Stimulated activated CD4-positive, alpha-beta T cell treated with anti-CD3 and anti-CD28 coated beads, Interleukin-12 subunit alpha, Interleukin-12 subunit beta, amount 100 ng/mL, for 4 hours (primary cell): ENCODE data around the gene ERGIC2.
"Not testable (repeated sequence)": the region's sequence is repeated elsewhere in the genome, so short reads cannot be mapped to it uniquely, and the experiment has no call there.

ENCODE experiments used
- DNase-seq: peaks from one replicate; pipeline ENCODE4 v3.0.0-alpha.2; 2020

Gene ERGIC2

GRCh38 chr12:29380536-29381523 is at the start of gene ERGIC2:
ERGIC2 (minus strand) TSS chr12:29381172; CDS start chr12:29371633, 9,539 bp downstream.
- peak; percentile 73 for DNase-seq

GRCh38 chr12:29430716-29431044 is 49.7 kb upstream of the ERGIC2 start:
- DNase-seq, result no peak

GRCh38 chr12:29429999-29430715 is 49.2 kb upstream of the ERGIC2 start:
- no peak for DNase-seq

- no peak for DNase-seq
Measured at GRCh38 chr12:29428633-29429032, 47.7 kb upstream of the ERGIC2 start.

DNA sequence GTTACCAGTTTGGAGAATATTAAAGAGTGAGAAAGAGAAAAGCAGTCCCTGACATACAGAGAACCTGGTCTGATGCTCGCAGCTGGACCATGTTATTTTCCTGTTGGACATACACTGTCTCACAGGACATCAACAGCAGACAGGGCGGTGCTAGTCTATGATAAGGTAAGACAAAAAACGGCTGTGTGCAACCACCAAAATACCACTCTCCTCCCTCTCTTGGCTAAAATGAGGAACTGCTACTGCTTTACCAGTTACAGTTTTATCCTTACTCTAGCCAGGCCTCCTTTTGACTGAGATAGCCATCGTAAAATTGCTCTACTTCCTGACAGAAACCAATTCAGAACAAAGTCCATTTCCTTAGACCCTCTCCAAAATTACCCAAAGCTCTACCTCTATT is 47.0 kb upstream of the ERGIC2 start:
- DNase-seq, result no peak

DNA sequence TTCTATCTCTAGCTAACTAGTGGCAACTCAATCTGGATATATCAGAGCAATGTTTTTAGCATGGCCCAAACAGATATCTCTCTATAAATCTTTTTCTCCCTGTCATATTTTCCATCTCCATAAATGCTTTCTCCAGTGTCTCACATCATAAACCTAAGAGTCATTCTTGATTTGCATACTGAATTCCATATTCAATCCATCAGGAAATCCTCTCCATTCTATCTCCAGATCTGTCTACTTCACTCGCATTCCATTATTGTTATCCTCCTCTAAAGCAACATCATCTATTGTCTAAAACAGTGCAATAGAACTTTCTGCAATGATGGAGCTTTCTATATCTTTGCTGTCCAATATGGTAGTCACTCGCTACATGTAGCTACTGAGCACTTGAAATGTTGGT is 45.5 kb upstream of the ERGIC2 start:
- no peak for DNase-seq

GRCh38 chr12:29425722-29426121 is 44.8 kb upstream of the ERGIC2 start:
- DNase-seq, result no peak

DNA sequence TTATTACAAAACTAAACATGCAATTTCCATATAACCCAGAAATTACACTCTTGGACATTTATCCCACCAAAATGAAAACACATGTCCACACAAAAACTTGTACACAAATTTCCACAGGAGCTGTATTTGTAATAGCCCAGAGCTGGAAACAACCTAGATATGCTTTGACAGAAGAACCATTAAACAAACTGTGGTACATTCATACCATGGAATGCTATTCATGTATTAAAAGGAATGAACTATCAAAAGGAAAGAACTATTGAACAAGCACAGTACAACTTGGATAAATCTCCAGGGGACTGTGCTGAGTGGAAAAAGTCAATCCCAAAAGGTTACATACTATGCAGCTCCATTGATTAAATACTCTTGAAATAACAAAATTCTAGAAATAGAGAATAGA is 35.8 kb upstream of the ERGIC2 start:
- no peak for DNase-seq

DNA sequence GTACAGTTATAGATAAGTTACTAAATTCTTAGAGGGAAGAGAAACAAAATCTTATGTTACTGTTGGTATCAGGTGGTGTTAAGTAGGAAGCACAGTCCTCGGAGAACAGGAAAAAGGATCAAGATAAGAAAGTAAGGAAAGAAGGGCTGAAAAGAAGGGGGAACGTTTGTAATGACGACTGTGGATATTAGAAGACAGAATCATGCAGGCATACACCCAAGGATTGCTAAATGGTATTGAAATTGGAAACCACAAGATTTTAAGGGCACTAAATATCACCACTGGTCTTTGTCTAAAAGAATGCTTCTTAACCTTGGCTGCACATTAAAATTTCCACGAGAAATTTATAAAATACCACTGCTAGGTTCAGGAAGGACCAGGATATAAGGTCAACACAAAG is 34.1 kb upstream of the ERGIC2 start:
- no peak for DNase-seq

DNA sequence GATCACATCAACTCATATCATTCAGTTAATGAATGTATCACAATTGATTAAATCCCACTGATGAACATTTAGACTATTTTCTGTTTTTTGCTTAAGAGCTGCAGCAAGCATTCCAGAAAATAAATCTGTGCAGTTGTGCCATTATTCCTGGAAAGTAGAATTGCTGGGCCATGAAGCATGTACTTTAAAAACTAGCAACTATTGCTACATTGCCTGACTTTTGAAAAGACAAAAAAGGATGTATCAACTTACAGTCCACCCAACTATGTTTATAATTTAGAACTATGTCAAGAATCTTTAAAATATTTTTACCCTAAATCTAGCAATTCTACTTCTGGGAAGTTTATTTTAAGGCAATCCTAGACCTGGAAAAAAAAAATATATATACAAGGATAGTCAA is 33.4 kb upstream of the ERGIC2 start:
- DNase-seq, result no peak

DNA sequence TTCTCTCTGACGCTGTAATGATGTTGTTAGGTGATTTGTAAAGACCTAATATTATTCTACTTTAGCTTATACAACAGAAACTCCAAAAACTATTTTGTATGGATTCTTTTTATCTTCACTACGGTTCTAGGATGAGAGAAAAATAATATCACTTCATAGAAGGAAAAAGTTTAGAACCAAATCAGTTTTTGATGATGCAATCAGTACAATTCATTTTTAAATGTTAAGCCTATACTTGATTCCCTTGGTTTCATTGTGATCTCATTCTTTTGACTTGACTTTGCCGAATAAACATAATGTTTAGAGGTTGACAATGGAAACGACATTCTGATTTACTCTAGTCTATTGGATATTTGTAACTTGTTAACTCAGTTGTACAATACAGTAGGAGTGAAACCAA is 24.6 kb upstream of the ERGIC2 start:
- DNase-seq, result no peak

GRCh38 chr12:29403991-29404390 is 23.0 kb upstream of the ERGIC2 start:
- DNase-seq, result no peak

GRCh38 chr12:29402437-29402836 is 21.5 kb upstream of the ERGIC2 start:
- no peak for DNase-seq

DNA sequence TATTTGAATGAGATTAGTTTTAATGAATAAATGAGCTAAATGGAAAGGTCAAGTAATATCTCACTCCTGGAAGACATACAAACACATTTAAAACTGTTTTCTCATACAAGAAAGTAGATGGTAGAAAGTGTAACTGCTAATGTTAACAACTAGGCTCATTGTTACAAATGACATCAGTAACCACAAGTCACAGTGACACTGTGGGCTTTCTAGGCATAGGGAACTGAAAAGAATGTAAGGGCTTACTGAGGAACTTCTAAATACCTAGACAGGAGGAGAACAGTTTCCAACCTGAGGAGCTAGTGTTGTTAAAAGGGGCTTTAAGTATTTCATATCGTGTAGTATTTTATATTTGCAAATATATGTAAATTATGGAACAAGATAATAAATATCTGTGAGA is 17.5 kb upstream of the ERGIC2 start:
- DNase-seq, result no peak

- no peak for DNase-seq
Measured at GRCh38 chr12:29396774-29397173, 15.8 kb upstream of the ERGIC2 start.

GRCh38 chr12:29395356-29395755 is 14.4 kb upstream of the ERGIC2 start:
- no peak for DNase-seq

DNA sequence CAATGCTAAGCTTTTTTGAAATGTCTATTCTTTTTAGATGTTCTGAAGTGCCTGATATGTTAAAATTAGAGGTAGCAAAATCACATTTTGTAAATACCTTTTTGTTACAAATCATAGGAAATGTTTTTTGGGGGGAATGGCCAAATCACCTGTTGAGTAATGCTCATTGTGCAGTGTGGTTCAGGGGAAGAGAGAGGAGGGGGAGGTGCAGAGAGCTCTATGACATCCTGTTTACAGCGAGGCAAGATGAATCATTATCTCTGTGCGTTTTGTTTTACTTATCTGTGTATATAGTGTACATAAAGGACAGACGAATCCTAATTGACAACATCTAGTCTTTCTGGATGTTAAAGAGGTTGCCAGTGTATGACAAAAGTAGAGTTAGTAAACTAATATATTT is 9.4 kb upstream of the ERGIC2 start:
- DNase-seq, result peak; percentile 3

DNA sequence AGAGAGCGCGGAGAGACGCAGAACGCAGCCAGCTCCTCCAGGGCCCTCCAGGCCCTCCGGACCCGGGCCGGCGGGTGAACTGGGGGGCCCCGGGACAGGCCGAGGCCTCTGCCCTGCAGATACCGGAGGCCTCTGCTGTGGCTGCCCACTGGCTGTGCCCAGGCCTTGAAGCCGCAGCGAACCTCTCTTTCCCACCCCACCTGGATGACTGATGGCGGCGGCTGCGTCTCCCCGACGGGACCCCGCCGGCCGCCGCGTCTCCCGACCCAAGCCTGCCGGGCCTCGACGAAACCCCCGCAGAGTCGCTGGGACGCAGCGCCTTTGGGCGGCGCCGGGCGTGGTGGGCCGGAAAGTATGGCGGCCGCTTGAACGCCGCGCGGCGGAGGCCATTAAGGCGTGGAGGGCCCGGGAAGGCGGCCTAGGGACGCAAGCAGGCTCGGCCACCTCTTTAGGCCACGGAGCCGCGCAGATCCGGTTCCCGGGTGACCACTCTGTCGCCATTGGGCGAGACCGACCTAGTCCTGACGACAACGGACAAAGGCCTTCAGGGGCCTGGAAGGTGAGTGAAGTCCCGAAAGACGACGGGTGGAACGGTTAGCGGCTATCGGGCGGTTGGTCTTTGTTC is 8.4 kb upstream of the ERGIC2 start:
- DNase-seq, result no peak

- DNase-seq, result not testable (repeated sequence)
Measured at GRCh38 chr12:29386084-29386680, 5.2 kb upstream of the ERGIC2 start.

GRCh38 chr12:29385194-29385593 is 4.2 kb upstream of the ERGIC2 start:
- DNase-seq, result not testable (repeated sequence)

- DNase-seq, result no peak
Measured at GRCh38 chr12:29382251-29382650, 1.3 kb upstream of the ERGIC2 start.

- DNase-seq, result no peak
Measured at GRCh38 chr12:29376118-29376517, 4.9 kb downstream of the ERGIC2 start.

DNA sequence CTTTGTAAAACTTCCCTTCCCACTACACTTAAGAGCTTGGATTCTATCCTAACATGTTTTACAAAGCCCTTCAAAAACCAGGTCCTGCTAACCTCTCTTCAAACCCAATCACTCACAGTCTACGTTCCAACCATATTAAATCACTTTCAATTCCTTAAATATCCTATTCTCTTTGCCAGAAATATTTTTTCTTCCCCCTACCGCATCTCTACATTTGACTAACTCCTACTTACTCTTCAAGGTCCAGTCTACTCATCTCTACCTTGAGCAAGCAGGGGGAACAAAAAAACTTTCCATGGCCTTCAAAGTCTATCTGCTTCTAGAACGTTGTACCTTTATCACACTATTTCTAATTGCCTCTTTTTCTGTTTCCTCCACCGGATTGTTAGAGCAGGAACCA is 6.1 kb downstream of the ERGIC2 start:
- DNase-seq, result no peak
